HEK293T (cell line): ENCODE results near the gene LUZP1.

Experiments used
- ARNT ChIP-seq: fragments of 450-650 bp; IDR thresholded peaks from 2 replicates; pipeline ENCODE4 v1.6.1; 2017; ENCODE audit warnings: mild to moderate bottlenecking
- BHLHE40 ChIP-seq: fragments of 450-650 bp; IDR thresholded peaks from 2 replicates; pipeline ENCODE4 v1.6.1; 2016; ENCODE audit warnings: mild to moderate bottlenecking, moderate library complexity, borderline replicate concordance
- FOXA1 ChIP-seq: fragments of 450-650 bp; IDR thresholded peaks from 2 replicates; pipeline ENCODE4 v1.6.1; 2016; ENCODE audit warnings: mild to moderate bottlenecking
- L3MBTL2 ChIP-seq: fragments of 450-650 bp; conservative IDR thresholded peaks from 2 replicates; pipeline ENCODE4 v1.6.1; 2016; ENCODE audit warnings: mild to moderate bottlenecking
- SP1 ChIP-seq: fragments of 450-650 bp; IDR thresholded peaks from 2 replicates; pipeline ENCODE4 v1.6.1; 2017
- TARDBP ChIP-seq: fragments of 450-650 bp; IDR thresholded peaks from 2 replicates; pipeline ENCODE4 v1.6.1; 2016

GRCh38 chr1:23133587-23133986, 35.1 kb downstream of the LUZP1 start:
- TF ChIP-seq ARNT (no peak), L3MBTL2 (no peak), BHLHE40 (no peak), SP1 (no peak), FOXA1 (no peak), TARDBP (no peak)
